ENCODE measurements around the gene COX7B2.

GRCh38 chr4:46850026-46850425 is 59.0 kb downstream of the COX7B2 start:
- TF ChIP-seq CTCF (IDR thresholded peaks at IDR 0.05) (no peak), EZH2 (IDR thresholded peaks at IDR 0.05; ENCODE audit: borderline replicate concordance, insufficient read depth, low read depth, low read length, poor library complexity, severe bottlenecking) (no peak)

Measured in B cell (primary cell).